Activated CD4-positive, alpha-beta memory T cell treated with anti-CD3 and anti-CD28 coated beads, Interleukin-2, amount 10 ng/mL, durations not matched to agents 7 days and 5 days (primary cell): ENCODE results near the gene TSPEAR. TPM values are rescaled to one million over a fixed set of nuclear protein-coding genes. Genes with fewer than 3 reads are reported as not detected.

ENCODE experiments used
- total RNA-seq, 2 experiments: library from RNA; stranded (reverse); gene quantifications; one replicate each; pipeline ENCODE4 v1.2.3, GENCODE V29; 2021

The TSPEAR gene
- total RNA-seq, 2 experiments from 2014 or later: not detected

Other genes with a start within 250 kb of the TSPEAR start
- not detected for gene KRTAP10-1, start 171.4 kb downstream of the TSPEAR start, total RNA-seq
- not detected for gene KRTAP10-2, start 160.1 kb downstream of the TSPEAR start, total RNA-seq
- not detected for gene KRTAP10-3, start 152.8 kb downstream of the TSPEAR start, total RNA-seq
- not detected for gene KRTAP10-4, start 137.8 kb downstream of the TSPEAR start, total RNA-seq
- gene KRTAP10-5, start 131.0 kb downstream of the TSPEAR start, total RNA-seq: not detected
- gene KRTAP10-6, start 119.1 kb downstream of the TSPEAR start, total RNA-seq: not detected
- gene KRTAP10-7, start 111.0 kb downstream of the TSPEAR start, total RNA-seq: not detected
- gene KRTAP10-8, start 99.5 kb downstream of the TSPEAR start, total RNA-seq: not detected
- gene KRTAP10-9, start 84.5 kb downstream of the TSPEAR start, total RNA-seq: not detected
- gene KRTAP10-10, start 74.2 kb downstream of the TSPEAR start, total RNA-seq: not detected
- not detected for gene KRTAP10-11, start 65.2 kb downstream of the TSPEAR start, total RNA-seq
- not detected for gene KRTAP12-4, start 56.9 kb downstream of the TSPEAR start, total RNA-seq
- not detected for gene KRTAP12-3, start 53.6 kb downstream of the TSPEAR start, total RNA-seq
- gene KRTAP12-2, start 44.6 kb downstream of the TSPEAR start, total RNA-seq: not detected
- gene KRTAP12-1, start 29.4 kb downstream of the TSPEAR start, total RNA-seq: not detected
- not detected for gene KRTAP10-12, start 14.4 kb downstream of the TSPEAR start, total RNA-seq
- 10 to 100 TPM; 70.7 to 74.0 TPM for gene UBE2G2, start 90.2 kb upstream of the TSPEAR start, total RNA-seq
- gene SUMO3, start 106.5 kb upstream of the TSPEAR start, total RNA-seq: 10 to 100 TPM; 86.5 to 89.0 TPM
- gene PTTG1IP, start 162.1 kb upstream of the TSPEAR start, total RNA-seq: 10 to 100 TPM; 80.3 to 82.6 TPM
- 100 to 1,000 TPM; 631 to 642 TPM for gene ITGB2, start 209.3 kb upstream of the TSPEAR start, total RNA-seq
- 10 to 100 TPM; 42.4 to 47.0 TPM for gene SLX9, start 228.5 kb upstream of the TSPEAR start, total RNA-seq